ENCODE results near the gene DNAH12. TPM values are rescaled to one million over a fixed set of nuclear protein-coding genes. Genes with fewer than 3 reads are reported as not detected.

DNAH12 gene
- total RNA-seq, 4 donors from 2014 or later = 0.27 TPM; not detected in 3

DNA sequence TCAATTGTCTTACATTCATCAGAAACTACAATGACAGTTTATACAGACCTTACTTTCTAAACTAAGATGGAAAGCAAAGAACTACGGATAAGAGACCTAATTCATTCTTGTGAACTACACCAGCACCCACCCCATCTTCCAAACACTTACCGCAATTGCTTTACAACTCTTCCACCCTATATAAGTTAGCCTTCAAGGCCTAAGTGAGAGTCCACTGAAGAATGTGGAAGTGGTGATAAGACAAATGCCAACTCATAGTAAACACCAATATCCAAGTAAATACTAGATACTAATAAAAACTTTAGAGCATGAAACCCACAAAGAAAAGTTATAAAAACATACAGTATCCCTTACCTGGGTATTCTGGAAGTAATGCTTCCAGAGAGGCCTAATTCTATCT is 39.4 kb upstream of the DNAH12 start:
- Histone ChIP-seq H3K4me1 (peaks cover 0 to 63% (median 3%) of the 10 kb centered on the region in 3 donors), H3K4me3 (no peak overlapping the region), H3K9me3 (no peaks in the 10 kb centered on the region), H3K36me3 (peaks cover 0 to 52% of the 10 kb centered on the region in 2 donors), H3K27ac (no peak overlapping the region), H3K27me3 (no peaks in the 10 kb centered on the region)
- 80 to 94% methylated on average over 2 of the region's 2 CpGs for WGBS, 2 donors (ENCODE audit: low coverage in 1 of 2)
- no peak for ATAC-seq
- TF ChIP-seq POLR2A (IDR thresholded peaks at IDR 0.05) (no peak), EP300 (IDR thresholded peaks at IDR 0.05) (no peak), POLR2AphosphoS5 (IDR thresholded peaks at IDR 0.05) (no peak)
- TF ChIP-seq, protein P1, sequence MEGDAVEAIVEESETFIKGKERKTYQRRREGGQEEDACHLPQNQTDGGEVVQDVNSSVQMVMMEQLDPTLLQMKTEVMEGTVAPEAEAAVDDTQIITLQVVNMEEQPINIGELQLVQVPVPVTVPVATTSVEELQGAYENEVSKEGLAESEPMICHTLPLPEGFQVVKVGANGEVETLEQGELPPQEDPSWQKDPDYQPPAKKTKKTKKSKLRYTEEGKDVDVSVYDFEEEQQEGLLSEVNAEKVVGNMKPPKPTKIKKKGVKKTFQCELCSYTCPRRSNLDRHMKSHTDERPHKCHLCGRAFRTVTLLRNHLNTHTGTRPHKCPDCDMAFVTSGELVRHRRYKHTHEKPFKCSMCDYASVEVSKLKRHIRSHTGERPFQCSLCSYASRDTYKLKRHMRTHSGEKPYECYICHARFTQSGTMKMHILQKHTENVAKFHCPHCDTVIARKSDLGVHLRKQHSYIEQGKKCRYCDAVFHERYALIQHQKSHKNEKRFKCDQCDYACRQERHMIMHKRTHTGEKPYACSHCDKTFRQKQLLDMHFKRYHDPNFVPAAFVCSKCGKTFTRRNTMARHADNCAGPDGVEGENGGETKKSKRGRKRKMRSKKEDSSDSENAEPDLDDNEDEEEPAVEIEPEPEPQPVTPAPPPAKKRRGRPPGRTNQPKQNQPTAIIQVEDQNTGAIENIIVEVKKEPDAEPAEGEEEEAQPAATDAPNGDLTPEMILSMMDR (IDR thresholded peaks at IDR 0.05) = no peak

DNA sequence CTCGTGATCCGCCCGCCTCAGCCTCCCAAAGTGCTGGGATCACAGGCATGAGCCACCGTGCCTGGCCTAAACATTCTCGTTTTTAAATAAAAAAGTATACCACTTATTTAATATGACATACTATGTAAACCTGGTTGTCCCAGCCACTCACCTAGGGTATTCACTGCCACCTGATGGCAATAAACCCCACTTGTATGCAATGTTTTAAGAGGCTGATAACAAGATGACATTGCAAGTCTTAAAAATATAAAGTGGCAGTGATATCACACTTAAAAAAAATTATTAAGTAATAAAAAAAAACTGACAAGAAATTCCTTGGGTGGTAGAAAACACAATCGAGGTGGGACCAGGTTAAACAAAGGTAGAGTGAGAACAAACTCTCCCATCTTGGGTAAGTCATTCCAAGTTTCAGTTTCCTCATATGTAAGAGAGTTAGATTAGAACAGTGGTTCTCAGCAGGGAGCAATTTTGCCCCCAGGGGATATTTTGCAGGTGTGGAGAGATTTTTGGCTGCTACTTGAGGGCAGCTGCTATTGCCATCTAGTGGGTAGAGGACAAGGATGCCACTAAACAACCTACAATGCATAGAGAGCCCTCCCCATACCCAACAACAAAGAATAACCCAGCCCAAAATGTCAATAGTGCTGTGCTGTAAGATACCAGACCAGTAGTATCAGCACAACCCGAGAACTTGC is 38.5 kb upstream of the DNAH12 start:
- Histone ChIP-seq H3K9me3 (no peaks in the 10 kb centered on the region), H3K4me1 (peaks cover 0 to 59% (median 3%) of the 10 kb centered on the region in 3 donors), H3K27ac (no peak overlapping the region), H3K36me3 (peaks cover 0 to 61% of the 10 kb centered on the region in 2 donors), H3K4me3 (no peak overlapping the region), H3K27me3 (no peaks in the 10 kb centered on the region)
- 79 to 89% methylated on average over 6 to 7 of the region's 7 CpGs for WGBS, 2 donors (ENCODE audit: low coverage in 1 of 2)
- no peak for ATAC-seq
- TF ChIP-seq, protein P1 (IDR thresholded peaks at IDR 0.05) = no peak
- TF ChIP-seq POLR2A (IDR thresholded peaks at IDR 0.05) (no peak), POLR2AphosphoS5 (IDR thresholded peaks at IDR 0.05) (no peak), EP300 (IDR thresholded peaks at IDR 0.05) (no peak)

DNA sequence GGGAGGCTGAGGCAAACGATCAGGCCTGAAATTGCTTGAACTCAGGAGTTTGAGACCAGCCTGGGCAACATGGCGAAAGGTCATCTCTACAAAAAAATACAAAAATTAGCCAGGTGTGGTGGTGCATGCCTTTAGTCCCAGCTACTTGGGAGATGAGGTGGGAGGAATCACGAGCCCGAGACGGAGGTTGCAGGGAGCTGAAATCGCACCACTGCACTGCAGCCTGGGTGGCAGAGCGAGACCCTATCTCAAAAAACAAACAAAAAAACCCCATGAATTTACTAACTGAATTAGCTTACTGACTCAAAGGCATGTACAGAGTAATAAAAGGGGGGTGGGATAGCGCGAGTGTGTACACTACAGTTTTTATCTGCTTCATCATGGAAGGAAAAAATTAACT is 33.7 kb upstream of the DNAH12 start:
- Histone ChIP-seq H3K4me1 (peaks cover 0 to 37% (median 10%) of the 10 kb centered on the region in 3 donors), H3K27me3 (no peaks in the 10 kb centered on the region), H3K27ac (peak overlapping the region in 2 of 4 donors; percentile 17 to 25), H3K4me3 (no peak overlapping the region), H3K36me3 (peaks cover 0 to 90% of the 10 kb centered on the region in 2 donors), H3K9me3 (no peaks in the 10 kb centered on the region)
- TF ChIP-seq EP300 (IDR thresholded peaks at IDR 0.05) = no peak
- no peak for TF ChIP-seq POLR2A (IDR thresholded peaks at IDR 0.05)
- TF ChIP-seq, protein P1 (IDR thresholded peaks at IDR 0.05) = no peak
- no peak for TF ChIP-seq POLR2AphosphoS5 (IDR thresholded peaks at IDR 0.05)
- 90 to 92% methylated on average over 7 to 9 of the region's 9 CpGs for WGBS, 2 donors (ENCODE audit: low coverage in 1 of 2)
- ATAC-seq = no peak

DNA sequence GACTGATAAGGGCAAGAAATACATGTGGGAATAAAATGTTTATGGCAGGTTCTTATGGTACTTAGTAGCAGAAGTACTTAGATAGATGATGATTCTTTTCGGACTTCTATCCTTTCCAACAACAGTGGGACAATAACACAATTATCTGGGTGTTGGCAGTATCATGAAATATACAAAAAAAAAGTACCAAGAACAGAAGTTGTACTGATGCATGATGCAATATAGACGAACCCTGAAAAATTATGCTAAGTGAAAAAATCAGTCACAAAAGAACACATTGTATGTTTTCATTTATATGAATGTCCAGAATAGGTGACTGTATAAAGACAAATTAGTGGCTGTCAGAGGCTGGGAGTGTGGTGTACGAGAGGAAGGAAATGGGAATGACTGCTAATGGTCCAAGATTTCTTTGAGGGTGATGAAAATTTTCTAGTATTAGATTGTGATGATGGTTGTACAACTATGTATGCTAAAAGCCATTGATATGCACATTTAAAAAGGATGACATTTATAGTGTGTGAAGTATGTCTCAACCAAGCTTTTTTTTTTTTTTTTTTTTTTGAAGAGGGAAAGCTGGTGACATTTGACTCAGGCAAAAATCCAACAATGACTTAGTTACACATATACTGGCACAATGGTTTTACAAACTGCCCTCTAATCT is 32.0 kb upstream of the DNAH12 start:
- peaks cover 0 to 29% (median 10%) of the 10 kb centered on the region in 3 donors for H3K4me1 ChIP-seq
- H3K27ac ChIP-seq = peak overlapping the region in 2 of 4 donors; percentile 25 to 50
- peaks cover 0 to 90% of the 10 kb centered on the region in 2 donors for H3K36me3 ChIP-seq
- TF ChIP-seq, protein P1 (IDR thresholded peaks at IDR 0.05) = no peak
- TF ChIP-seq EP300 (IDR thresholded peaks at IDR 0.05) (no peak), POLR2A (IDR thresholded peaks at IDR 0.05) (no peak), POLR2AphosphoS5 (IDR thresholded peaks at IDR 0.05) (no peak)
- ATAC-seq = no peak
- H3K4me3 ChIP-seq = no peak overlapping the region
- 47 to 49% methylated on average over 3 of the region's 3 CpGs for WGBS, 2 donors (ENCODE audit: low coverage in 1 of 2)
- no peaks in the 10 kb centered on the region for H3K9me3 ChIP-seq
- H3K27me3 ChIP-seq = no peaks in the 10 kb centered on the region

Data from gastroesophageal sphincter (tissue), 4 donors.